SU-DHL-6 (cell line): ENCODE measurements around the gene PLD1.

ENCODE experiments used
- CTCF ChIP-seq: fragments of 200-600 bp; sonication (generic); IDR thresholded peaks from one replicate; pipeline ENCODE4 v1.5.1; 2017; ENCODE audit warnings: antibody characterized with exemption, mild to moderate bottlenecking, low read length, moderate library complexity; ENCODE audit not compliant: insufficient read depth, poor library complexity, severe bottlenecking
- EZH2phosphoT487 ChIP-seq: fragments of 200-600 bp; sonication (generic), shearing (Covaris generic); conservative IDR thresholded peaks from 2 replicates; pipeline ENCODE4 v1.6.1; 2018; ENCODE audit warnings: mild to moderate bottlenecking, antibody characterized with exemption, low read length, moderate library complexity, mixed read lengths

- TF ChIP-seq CTCF (no peak), EZH2phosphoT487 (no peak)
Measured at GRCh38 chr3:171620825-171621434, 189.4 kb downstream of the PLD1 start.
